IPS-18a (cell line): ENCODE measurements around the gene BMERB1.
"Not testable (repeated sequence)": the region's sequence is repeated elsewhere in the genome, so short reads cannot be mapped to it uniquely, and the experiment has no call there.

Source experiments
- H3K27ac ChIP-seq: one replicate; pipeline ENCODE4 v1.5.1; 2013; ENCODE audit warnings: low read length
- H3K27me3 ChIP-seq: one replicate; pipeline ENCODE4 v1.6.1; 2013; ENCODE audit warnings: mild to moderate bottlenecking, low read length; ENCODE audit not compliant: control insufficient read depth, insufficient read depth
- H3K36me3 ChIP-seq: one replicate; pipeline ENCODE4 v1.6.1; 2013; ENCODE audit warnings: low read depth, low read length; ENCODE audit not compliant: control insufficient read depth
- H3K4me1 ChIP-seq: one replicate; pipeline ENCODE4 v1.6.1; 2013; ENCODE audit warnings: low read depth, low read length; ENCODE audit not compliant: control insufficient read depth
- H3K4me3 ChIP-seq: one replicate; pipeline ENCODE4 v1.5.1; 2013; ENCODE audit warnings: low read length
- H3K9ac ChIP-seq: one replicate; pipeline ENCODE4 v1.6.1; 2013; ENCODE audit warnings: mild to moderate bottlenecking, low read length, moderate library complexity
- H3K9me3 ChIP-seq: one replicate; pipeline ENCODE4 v1.6.1; 2013; ENCODE audit warnings: low read depth, low read length; ENCODE audit not compliant: control insufficient read depth

Gene BMERB1

DNA sequence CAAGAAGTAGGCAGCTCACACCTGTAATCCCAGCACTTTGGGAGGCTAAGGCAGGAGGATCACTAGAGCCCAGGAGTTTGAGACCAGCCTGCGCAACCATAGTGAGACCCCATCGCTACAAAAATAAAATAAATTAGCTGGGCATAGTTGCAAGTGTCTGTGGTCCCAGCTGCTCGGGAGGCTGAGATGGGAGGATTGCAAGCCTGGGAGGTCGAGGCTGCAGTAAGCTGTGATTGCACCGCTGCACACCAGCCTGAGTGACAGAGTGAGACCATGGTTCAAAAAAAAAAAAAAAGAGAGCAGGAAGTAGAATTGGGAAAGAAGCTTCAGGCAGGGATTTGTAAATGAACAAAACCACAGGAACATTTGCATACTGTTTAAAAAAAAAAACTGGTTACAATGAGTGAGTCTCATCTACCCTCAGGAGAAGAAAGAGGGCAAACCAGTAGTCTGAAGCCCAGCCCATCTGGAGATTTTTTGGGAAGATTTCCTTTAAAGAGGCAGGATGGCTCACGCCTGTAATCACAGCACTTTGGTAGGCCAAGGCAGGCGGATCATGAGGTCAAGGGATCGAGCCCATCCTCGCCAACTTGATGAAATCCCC, 30.9 kb upstream of the BMERB1 start:
- Histone ChIP-seq H3K27ac (no peak overlapping the region), H3K36me3 (no peaks in the 10 kb centered on the region), H3K27me3 (no peaks in the 10 kb centered on the region), H3K4me1 (no peaks in the 10 kb centered on the region), H3K9me3 (no peaks in the 10 kb centered on the region), H3K4me3 (no peak overlapping the region), H3K9ac (no peak overlapping the region)

DNA sequence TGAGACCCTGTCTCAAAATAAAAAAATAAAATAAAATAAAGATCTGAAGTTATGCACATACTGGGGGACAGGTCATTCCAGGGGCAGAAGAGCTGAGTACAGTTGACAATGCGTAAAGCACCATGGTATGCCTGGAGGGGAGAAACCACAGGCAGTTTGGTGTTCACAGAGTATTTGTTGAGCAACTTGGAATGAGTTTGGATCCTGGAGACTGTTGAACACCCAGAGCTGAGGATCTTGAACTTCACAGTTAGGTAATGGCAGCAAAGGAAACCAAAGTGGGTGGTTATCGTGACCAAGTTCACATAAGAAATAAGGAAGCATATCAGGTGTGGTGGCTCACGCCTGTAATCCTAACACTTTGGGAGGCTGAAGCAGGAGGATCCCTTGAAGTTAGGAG, 30.3 kb upstream of the BMERB1 start:
- H3K9me3 ChIP-seq, H3K27me3 ChIP-seq, H3K9ac ChIP-seq, H3K4me1 ChIP-seq, H3K4me3 ChIP-seq, H3K27ac ChIP-seq, H3K36me3 ChIP-seq: not testable (repeated sequence)

DNA sequence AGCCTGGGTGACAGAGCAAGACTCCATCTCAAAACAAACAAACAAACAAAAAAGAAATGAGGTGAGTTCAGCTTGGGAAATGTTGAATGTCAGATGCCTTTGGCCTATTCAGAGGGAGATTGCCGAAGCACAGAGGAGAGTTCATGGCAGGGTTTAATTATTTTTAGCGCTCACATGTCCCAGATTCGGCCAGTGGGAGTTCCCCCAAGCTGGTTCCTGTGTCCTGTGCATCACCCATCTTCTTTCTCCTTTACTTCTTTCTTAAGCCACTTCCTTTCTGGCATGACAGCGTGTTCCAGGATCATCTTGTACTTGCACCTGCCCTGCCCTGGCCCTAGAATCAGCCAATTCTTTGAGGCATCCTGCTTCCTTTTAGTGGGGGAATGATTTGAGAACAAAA, 29.6 kb upstream of the BMERB1 start:
- H3K9me3 ChIP-seq = no peaks in the 10 kb centered on the region
- no peak overlapping the region for H3K9ac ChIP-seq
- H3K27ac ChIP-seq = no peak overlapping the region
- no peaks in the 10 kb centered on the region for H3K4me1 ChIP-seq
- H3K36me3 ChIP-seq = no peaks in the 10 kb centered on the region
- H3K4me3 ChIP-seq = no peak overlapping the region
- H3K27me3 ChIP-seq = no peaks in the 10 kb centered on the region

DNA sequence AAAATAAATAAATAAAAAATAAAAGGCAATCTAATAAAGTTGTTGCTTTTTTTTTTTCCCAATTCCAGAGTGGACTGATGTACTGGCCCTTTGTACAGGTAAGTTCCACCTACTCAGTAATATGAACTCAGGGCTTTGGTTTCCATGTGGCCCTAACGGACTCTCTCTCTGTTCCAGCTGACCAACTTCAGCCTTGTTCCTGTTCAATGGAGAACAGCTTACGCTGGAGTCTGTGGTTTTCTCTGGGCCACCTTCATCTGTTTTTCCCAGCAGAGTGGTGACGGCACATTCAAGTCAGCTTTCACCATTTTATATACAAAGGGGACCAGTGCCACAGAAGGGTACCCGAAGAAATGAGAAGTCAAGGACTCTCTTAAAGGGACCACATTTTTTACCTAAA, 26.6 kb upstream of the BMERB1 start:
- H3K9me3 ChIP-seq, H3K4me1 ChIP-seq, H3K27me3 ChIP-seq, H3K9ac ChIP-seq, H3K4me3 ChIP-seq, H3K36me3 ChIP-seq, H3K27ac ChIP-seq: not testable (repeated sequence)

DNA sequence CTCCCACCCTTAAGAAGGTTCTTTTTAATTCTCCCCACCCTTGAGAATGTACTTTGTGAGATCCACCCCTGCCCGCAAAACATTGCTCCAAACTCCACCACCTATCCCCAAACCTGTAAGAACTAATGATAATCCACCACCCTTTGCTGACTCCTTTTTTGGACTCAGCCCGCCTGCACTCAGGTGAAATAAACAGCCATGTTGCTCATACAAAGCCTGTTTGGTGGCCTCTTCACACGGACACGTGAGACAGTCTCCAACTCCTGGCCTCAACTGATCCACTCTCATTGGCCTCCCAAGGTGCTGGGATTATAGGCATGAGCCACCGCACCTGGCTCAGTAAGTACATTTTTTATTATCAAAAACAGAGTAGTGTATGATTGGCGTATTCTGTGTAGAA, 24.9 kb upstream of the BMERB1 start:
- not testable (repeated sequence) for H3K4me3 ChIP-seq, H3K36me3 ChIP-seq, H3K4me1 ChIP-seq, H3K9me3 ChIP-seq, H3K27me3 ChIP-seq, H3K27ac ChIP-seq, H3K9ac ChIP-seq

DNA sequence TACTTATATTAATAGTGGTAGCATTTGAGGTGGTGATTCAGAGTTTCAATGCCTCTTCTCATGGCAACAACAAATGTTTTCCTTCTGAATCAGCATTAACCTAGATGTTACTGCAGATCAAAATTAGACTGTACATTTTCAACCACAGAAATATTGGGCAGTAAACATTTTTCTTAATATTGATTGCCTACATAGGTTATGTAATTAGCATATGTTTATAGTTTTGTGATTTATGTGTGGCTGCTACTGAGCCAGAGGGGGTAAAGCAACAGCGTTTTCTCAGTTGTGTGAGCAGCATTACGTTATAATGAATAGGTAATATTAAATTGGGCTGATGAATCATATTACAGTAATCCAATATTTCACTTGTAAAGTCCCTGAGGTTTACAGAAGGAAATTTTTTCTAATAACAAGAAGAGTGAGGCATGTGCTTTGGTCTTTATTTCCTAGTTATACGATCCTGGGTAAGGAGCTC, 18.8 kb upstream of the BMERB1 start:
- Histone ChIP-seq H3K27ac (no peak overlapping the region), H3K9me3 (no peaks in the 10 kb centered on the region), H3K4me3 (no peak overlapping the region), H3K36me3 (no peaks in the 10 kb centered on the region), H3K27me3 (no peaks in the 10 kb centered on the region), H3K4me1 (no peaks in the 10 kb centered on the region), H3K9ac (no peak overlapping the region)

DNA sequence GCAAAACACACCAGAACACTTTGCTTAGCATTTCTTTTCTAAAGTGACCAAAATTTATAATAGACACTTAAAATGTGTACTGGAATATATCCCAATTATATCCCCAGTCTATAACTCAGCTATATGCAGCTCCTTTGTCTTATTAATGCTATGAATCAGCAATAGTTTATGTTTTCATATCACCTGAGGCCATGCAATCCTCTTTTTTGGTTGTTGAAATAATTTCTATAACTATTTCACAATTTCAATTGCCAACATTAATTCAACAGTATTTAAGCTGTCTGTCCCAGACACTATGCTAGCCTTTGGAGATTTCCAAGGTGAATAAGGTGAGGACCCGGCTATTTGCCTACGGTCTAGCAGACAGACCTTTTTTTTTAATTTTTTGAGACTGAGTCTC, 17.2 kb upstream of the BMERB1 start:
- Histone ChIP-seq H3K4me3 (no peak overlapping the region), H3K9ac (no peak overlapping the region), H3K36me3 (no peaks in the 10 kb centered on the region), H3K27me3 (no peaks in the 10 kb centered on the region), H3K9me3 (no peaks in the 10 kb centered on the region), H3K4me1 (no peaks in the 10 kb centered on the region), H3K27ac (no peak overlapping the region)

DNA sequence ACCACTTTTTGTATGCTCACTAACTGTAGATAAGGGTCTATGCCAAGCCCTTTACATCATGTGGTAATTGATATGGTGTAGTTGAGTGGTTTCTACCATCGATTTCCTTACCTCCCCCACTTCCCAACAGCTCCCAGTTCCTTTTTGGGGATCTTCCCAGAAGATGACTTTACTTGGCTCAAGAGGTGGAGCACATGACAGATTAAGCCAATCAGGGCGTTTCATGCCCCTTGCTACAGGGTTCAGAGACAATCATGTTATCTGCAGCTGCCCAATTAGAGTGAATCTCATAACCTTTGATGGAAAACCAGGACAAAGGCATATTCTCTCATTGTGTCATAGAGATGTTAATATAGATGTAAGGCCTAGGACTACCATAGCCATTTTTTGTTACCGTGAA, 16.2 kb upstream of the BMERB1 start:
- Histone ChIP-seq H3K27ac (no peak overlapping the region), H3K9me3 (no peaks in the 10 kb centered on the region), H3K36me3 (no peaks in the 10 kb centered on the region), H3K27me3 (no peaks in the 10 kb centered on the region), H3K9ac (no peak overlapping the region), H3K4me3 (no peak overlapping the region), H3K4me1 (no peaks in the 10 kb centered on the region)

DNA sequence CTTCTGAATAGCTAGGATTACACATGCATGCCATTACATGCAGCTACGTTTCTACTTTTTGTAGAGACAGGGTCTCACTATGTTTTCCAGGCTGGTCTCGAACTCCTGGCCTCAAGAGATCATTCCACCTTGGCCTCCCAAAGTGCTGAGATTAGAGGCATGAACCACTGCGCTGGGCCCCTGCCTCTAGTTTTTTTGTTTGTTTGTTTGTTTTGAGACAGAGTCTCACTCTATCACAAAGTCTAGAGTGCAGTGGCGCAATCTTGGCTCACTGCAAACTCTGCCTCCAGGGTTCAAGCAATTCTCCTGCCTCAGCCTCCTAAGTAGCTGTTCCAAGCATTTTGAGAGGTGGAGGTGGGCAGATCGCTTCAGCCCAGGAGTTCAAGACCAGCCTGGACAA, 12.7 kb upstream of the BMERB1 start:
- H3K9ac ChIP-seq, H3K36me3 ChIP-seq, H3K4me3 ChIP-seq, H3K27me3 ChIP-seq, H3K27ac ChIP-seq, H3K9me3 ChIP-seq, H3K4me1 ChIP-seq: not testable (repeated sequence)

DNA sequence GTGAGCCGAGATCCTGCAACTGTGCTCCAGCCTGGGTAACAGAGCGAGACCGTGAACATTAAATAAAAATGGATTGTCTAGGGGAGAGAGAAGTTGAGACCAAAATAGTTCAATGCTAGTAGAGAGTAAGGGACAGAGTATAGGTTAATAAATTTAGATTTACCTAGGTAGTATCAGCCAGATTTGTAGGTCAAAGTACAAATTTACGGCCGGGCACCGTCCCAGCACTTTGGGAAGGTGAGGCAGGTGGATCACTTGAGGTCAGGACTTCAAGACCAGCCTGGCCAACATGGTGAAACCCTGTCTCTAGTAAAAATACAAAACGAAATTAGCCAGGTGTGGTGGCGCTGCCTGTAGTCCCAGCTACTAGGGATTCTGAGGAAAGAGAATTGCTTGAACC, 12.2 kb upstream of the BMERB1 start:
- no peaks in the 10 kb centered on the region for H3K36me3 ChIP-seq
- no peak overlapping the region for H3K27ac ChIP-seq
- no peak overlapping the region for H3K4me3 ChIP-seq
- no peaks in the 10 kb centered on the region for H3K27me3 ChIP-seq
- H3K9ac ChIP-seq = no peak overlapping the region
- no peaks in the 10 kb centered on the region for H3K4me1 ChIP-seq
- H3K9me3 ChIP-seq = no peaks in the 10 kb centered on the region

DNA sequence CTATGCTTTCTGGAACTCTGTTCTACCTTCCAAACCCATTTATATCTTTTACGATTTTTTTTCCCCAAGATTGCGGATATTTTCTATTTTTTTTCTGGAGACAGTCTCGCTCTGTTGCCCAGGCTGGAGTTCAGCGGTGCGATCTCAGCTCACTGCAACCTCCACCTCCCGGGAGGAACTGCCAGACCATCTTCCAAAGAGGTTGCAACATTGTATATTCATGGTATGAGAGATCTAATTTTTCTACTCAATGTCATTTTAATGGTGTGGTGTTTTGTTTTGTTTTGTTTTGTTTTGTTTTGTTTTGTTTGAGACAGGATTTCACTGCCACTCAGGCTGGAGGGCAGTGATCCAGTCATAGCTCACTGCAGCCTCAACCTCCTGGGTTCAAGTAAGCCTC, 8.5 kb upstream of the BMERB1 start:
- Histone ChIP-seq H3K36me3 (no peaks in the 10 kb centered on the region), H3K4me3 (no peak overlapping the region), H3K9me3 (no peaks in the 10 kb centered on the region), H3K27ac (no peak overlapping the region), H3K4me1 (no peaks in the 10 kb centered on the region), H3K27me3 (no peaks in the 10 kb centered on the region), H3K9ac (no peak overlapping the region)

DNA sequence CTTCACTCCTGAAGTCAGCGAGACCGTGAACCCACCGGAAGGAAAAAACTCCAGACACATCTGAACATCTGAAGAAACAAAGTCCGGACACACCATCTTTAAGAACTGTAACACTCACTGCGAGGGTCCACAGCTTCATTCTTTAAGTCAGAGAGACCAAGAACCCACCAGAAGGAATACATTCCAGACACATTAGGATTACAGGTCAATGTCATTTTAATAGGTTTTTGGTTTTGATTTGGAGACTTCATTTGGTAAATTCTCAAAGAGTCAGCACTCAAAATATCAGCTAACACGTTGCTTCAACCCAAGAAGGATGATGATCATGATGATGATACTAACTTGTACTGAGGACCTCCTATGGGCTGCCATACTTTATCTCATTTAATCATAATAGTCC, 7.6 kb upstream of the BMERB1 start:
- H3K36me3 ChIP-seq = no peaks in the 10 kb centered on the region
- H3K9me3 ChIP-seq = no peaks in the 10 kb centered on the region
- no peak overlapping the region for H3K9ac ChIP-seq
- no peaks in the 10 kb centered on the region for H3K27me3 ChIP-seq
- no peaks in the 10 kb centered on the region for H3K4me1 ChIP-seq
- no peak overlapping the region for H3K4me3 ChIP-seq
- H3K27ac ChIP-seq = no peak overlapping the region
